ENCODE results near the gene DARS1. TPM values are rescaled to one million over a fixed set of nuclear protein-coding genes. Genes with fewer than 3 reads are reported as not detected.

Gene DARS1
- total RNA-seq, 2 experiments from 2014 or later = 147 to 151 TPM

- ChIA-PET CTCF (interaction anchor here (0.9 kb wide), 1 partner anchor 15 kb away, joined by 3 read pairs; no protein-coding TSS in a partner anchor), POLR2A (interaction anchor here (2.3 to 4.5 kb wide), 2 partner anchors 11 to 36 kb away, joined by 8 to 43 read pairs; partner anchors contain the start of gene DARS1)
- DNase-seq = no peak
- Mint-ChIP-seq H3K36me3 (ENCODE audit: low read depth) (peaks cover 23% of the 10 kb centered on the region), H3K27ac (no peak overlapping the region), H3K27me3 (no peaks in the 10 kb centered on the region), H3K9me3 (peaks cover 6% of the 10 kb centered on the region), H3K4me3 (no peak overlapping the region), H3K4me1 (peaks cover 15% of the 10 kb centered on the region)
Measured at GRCh38 chr2:135996304-135996703, 10.9 kb upstream of the DARS1 start.

GRCh38 chr2:135994281-135994680, 8.9 kb upstream of the DARS1 start:
- ChIA-PET CTCF (no interaction called here), POLR2A (interaction anchor here (1.2 kb wide), 1 partner anchor 14 kb away, joined by 4 read pairs; no protein-coding TSS in a partner anchor)
- Mint-ChIP-seq H3K27ac (no peak overlapping the region), H3K36me3 (ENCODE audit: low read depth) (peaks cover 26% of the 10 kb centered on the region), H3K27me3 (no peaks in the 10 kb centered on the region), H3K4me3 (no peak overlapping the region), H3K9me3 (peaks cover 11% of the 10 kb centered on the region), H3K4me1 (peaks cover 7% of the 10 kb centered on the region)
- DNase-seq = no peak

DNA sequence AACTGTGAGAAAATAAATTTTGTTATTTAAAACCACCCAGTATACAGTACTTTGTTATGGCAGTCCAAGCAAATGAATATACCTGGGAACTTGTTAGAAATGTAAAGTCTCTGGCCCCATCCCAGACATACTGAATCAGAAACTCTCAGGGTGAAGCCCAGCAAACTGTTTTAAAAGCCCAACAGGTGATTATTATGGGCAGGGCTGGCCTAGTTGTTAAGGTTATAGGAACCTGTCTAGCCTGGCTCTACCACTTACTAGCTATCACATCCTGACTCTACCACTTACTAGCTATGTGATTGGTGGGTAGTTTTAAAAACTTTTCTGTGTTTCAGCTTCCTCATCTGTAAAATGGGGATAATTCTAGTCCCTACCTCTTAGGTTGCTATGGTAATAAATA, 8.0 kb upstream of the DARS1 start:
- no peak overlapping the region for H3K4me3 Mint-ChIP-seq
- POLR2A ChIA-PET = interaction anchor here (1.2 kb wide), 1 partner anchor 15 kb away, joined by 4 read pairs; no protein-coding TSS in a partner anchor
- H3K9me3 Mint-ChIP-seq = peaks cover 11% of the 10 kb centered on the region
- H3K27ac Mint-ChIP-seq = no peak overlapping the region
- peaks cover 26% of the 10 kb centered on the region for H3K36me3 Mint-ChIP-seq (ENCODE audit: low read depth)
- no peaks in the 10 kb centered on the region for H3K27me3 Mint-ChIP-seq
- DNase-seq = no peak
- H3K4me1 Mint-ChIP-seq = peaks cover 5% of the 10 kb centered on the region
- CTCF ChIA-PET = no interaction called here

DNA sequence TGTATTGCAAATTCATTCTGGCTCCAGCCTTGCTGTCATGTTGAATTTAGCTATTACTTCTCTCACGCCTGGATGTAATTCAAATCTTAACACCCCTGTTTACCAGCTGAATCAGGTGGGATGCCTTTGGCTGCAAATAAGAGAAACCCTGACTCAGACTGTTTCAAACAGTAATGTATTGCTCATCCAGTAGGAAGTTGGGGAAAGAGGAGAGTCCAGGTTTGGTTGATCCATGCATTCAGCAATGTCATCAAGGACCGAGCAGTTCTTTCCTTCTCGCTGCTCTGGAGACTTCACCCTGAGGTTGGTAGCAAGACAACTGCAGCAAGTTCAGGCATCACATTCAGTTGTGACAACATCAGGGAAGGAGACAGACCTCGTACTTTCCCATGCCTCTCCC, 6.4 kb upstream of the DARS1 start:
- peaks cover 26% of the 10 kb centered on the region for H3K36me3 Mint-ChIP-seq (ENCODE audit: low read depth)
- ChIA-PET CTCF (interaction anchor here (1.4 kb wide), 1 partner anchor 9 kb away, joined by 3 read pairs; no protein-coding TSS in a partner anchor), POLR2A (no interaction called here)
- H3K4me1 Mint-ChIP-seq = peaks cover 6% of the 10 kb centered on the region
- H3K4me3 Mint-ChIP-seq = no peak overlapping the region
- H3K9me3 Mint-ChIP-seq = peaks cover 11% of the 10 kb centered on the region
- no peak overlapping the region for H3K27ac Mint-ChIP-seq
- no peak for DNase-seq
- no peaks in the 10 kb centered on the region for H3K27me3 Mint-ChIP-seq

DNA sequence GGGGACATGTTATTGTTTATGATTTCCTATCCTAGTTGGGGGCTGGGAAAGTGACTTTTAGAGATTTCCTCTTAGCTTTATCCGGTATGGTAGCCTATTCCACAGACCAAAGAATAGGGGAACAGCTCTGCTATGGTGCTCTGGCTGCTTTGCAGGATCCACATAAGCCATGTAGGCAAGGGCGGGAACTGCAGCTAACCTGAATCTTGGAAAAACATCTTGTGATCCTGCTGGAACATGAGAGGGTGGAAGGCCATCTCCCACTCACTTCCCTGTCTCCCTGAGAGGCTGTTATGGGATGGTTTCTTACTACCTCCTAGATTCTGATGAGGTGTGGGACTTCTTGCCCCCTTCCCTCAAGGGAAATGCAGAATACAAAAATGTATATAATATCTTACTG, 2.0 kb upstream of the DARS1 start:
- peaks cover 37% of the 10 kb centered on the region for H3K36me3 Mint-ChIP-seq (ENCODE audit: low read depth)
- no peak for DNase-seq
- CTCF ChIA-PET = interaction anchor here (0.7 kb wide), 1 partner anchor 63 kb away, joined by 3 read pairs; no protein-coding TSS in a partner anchor
- H3K9me3 Mint-ChIP-seq = peaks cover 7% of the 10 kb centered on the region
- H3K27ac Mint-ChIP-seq = no peak overlapping the region
- H3K4me1 Mint-ChIP-seq = peaks cover 29% of the 10 kb centered on the region
- POLR2A ChIA-PET = interaction anchor here (0.6 to 5.2 kb wide), 5 partner anchors 10 to 131 kb away, joined by 3 to 55 read pairs (median 4); partner anchors contain the start of gene CXCR4
- no peaks in the 10 kb centered on the region for H3K27me3 Mint-ChIP-seq
- no peak overlapping the region for H3K4me3 Mint-ChIP-seq

- ChIA-PET POLR2A (interaction anchor here (1.1 to 5.4 kb wide), 17 partner anchors 10 to 398 kb away, joined by 3 to 220 read pairs (median 11); partner anchors contain the start of gene CXCR4), CTCF (interaction anchor here (1.0 to 1.4 kb wide), 3 partner anchors 22 to 73 kb away, joined by 3 to 5 read pairs (median 4); no protein-coding TSS in a partner anchor)
- peaks cover 5% of the 10 kb centered on the region for H3K9me3 Mint-ChIP-seq
- peak overlapping the region; percentile 87 for H3K4me3 Mint-ChIP-seq
- H3K4me1 Mint-ChIP-seq = peaks cover 37% of the 10 kb centered on the region
- DNase-seq = no peak
- H3K27me3 Mint-ChIP-seq = no peaks in the 10 kb centered on the region
- H3K27ac Mint-ChIP-seq = peak overlapping the region; percentile 87
- H3K36me3 Mint-ChIP-seq (ENCODE audit: low read depth) = peaks cover 37% of the 10 kb centered on the region
Measured at GRCh38 chr2:135986507-135986906, 1.1 kb upstream of the DARS1 start.

GRCh38 chr2:135985826-135986393, 484 bp upstream of the DARS1 start:
- H3K9me3 Mint-ChIP-seq = peaks cover 5% of the 10 kb centered on the region
- ChIA-PET CTCF (interaction anchor here (0.8 to 1.4 kb wide), 7 partner anchors 14 to 150 kb away, joined by 3 to 6 read pairs (median 4); no protein-coding TSS in a partner anchor), POLR2A (interaction anchor here (0.6 to 5.4 kb wide), 24 partner anchors 9 to 398 kb away, joined by 3 to 220 read pairs (median 6); partner anchors contain the start of gene CXCR4)
- H3K36me3 Mint-ChIP-seq (ENCODE audit: low read depth) = peaks cover 41% of the 10 kb centered on the region
- H3K4me3 Mint-ChIP-seq = peak overlapping the region; percentile 87
- H3K27me3 Mint-ChIP-seq = no peaks in the 10 kb centered on the region
- no peak for DNase-seq
- H3K4me1 Mint-ChIP-seq = peaks cover 41% of the 10 kb centered on the region
- peak overlapping the region; percentile 87 for H3K27ac Mint-ChIP-seq

- DNase-seq = no peak
- H3K4me3 Mint-ChIP-seq = peak overlapping the region; percentile 87
- POLR2A ChIA-PET = interaction anchor here (1.0 to 5.4 kb wide), 23 partner anchors 13 to 400 kb away, joined by 3 to 220 read pairs (median 7); partner anchors contain the start of genes CXCR4 and MCM6
- CTCF ChIA-PET = interaction anchor here (0.6 to 1.8 kb wide), 9 partner anchors 8 to 400 kb away, joined by 3 to 5 read pairs (median 3); no protein-coding TSS in a partner anchor
- no peaks in the 10 kb centered on the region for H3K27me3 Mint-ChIP-seq
- no peaks in the 10 kb centered on the region for H3K9me3 Mint-ChIP-seq
- H3K36me3 Mint-ChIP-seq (ENCODE audit: low read depth) = peaks cover 49% of the 10 kb centered on the region
- peak overlapping the region; percentile 87 for H3K27ac Mint-ChIP-seq
- peaks cover 53% of the 10 kb centered on the region for H3K4me1 Mint-ChIP-seq
Measured at GRCh38 chr2:135984199-135985017, 1.0 kb downstream of the DARS1 start.

DNA sequence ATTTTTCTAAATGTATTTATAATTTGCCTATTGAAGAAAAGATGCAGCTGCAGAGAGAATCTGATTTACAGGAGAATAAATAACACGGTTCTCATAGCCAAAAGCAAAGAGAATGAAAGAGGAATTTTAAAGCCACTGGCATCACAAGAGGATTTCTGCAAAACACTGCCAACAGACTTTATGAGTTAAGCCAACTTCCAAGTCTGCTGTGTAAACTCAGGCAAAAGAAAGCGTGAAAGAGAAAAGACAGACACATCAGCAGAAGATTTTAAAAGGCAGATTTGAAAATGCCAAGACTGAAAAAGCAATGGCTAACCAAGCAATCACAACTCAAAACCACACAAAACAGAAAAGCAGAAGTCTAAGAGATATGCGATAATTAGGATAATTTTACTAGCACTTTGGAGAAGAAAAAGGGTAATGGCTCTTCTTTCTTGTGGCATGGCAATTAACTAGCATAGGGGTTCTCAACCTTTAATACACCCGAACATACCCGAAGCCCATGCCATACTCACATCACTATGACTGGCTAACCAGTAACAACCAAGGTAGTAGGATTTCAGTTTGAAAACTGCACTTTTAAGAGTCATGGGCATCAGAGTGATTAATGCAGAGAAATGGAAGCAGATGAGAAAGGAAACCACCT, 4.9 kb downstream of the DARS1 start:
- no peak for DNase-seq
- Mint-ChIP-seq H3K4me3 (no peak overlapping the region), H3K27me3 (no peaks in the 10 kb centered on the region), H3K9me3 (no peaks in the 10 kb centered on the region), H3K4me1 (peaks cover 60% of the 10 kb centered on the region), H3K36me3 (ENCODE audit: low read depth) (peaks cover 75% of the 10 kb centered on the region), H3K27ac (peak overlapping the region; percentile 58)
- ChIA-PET POLR2A (interaction anchor here (1.1 to 2.1 kb wide), 5 partner anchors 10 to 156 kb away, joined by 3 to 9 read pairs (median 6); no protein-coding TSS in a partner anchor), CTCF (no interaction called here)

DNA sequence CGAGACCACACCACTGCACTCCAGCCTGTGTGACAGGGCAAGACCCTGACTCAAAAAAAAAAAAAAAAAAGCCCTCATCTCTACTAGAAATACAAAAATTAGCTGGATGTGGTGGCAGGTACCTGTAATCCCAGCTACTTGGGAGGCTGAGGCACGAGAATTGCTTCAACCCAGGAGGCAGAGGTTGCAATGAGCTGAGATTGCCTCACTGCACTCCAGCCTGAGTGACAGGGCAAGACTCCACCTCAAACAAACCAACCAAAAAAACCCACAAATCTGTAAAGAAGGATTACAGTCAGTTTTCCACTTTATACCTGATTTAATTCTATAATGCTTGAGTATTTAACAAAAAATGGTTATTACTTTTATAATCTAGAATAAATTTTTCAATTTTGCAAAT, 9.7 kb downstream of the DARS1 start:
- peaks cover 61% of the 10 kb centered on the region for H3K4me1 Mint-ChIP-seq
- no peak overlapping the region for H3K27ac Mint-ChIP-seq
- no peaks in the 10 kb centered on the region for H3K27me3 Mint-ChIP-seq
- ChIA-PET CTCF (interaction anchor here (0.7 to 1.4 kb wide), 3 partner anchors 8 to 178 kb away, joined by 3 read pairs; no protein-coding TSS in a partner anchor), POLR2A (interaction anchor here (0.5 to 0.9 kb wide), 3 partner anchors 75 to 261 kb away, joined by 3 to 4 read pairs (median 3); no protein-coding TSS in a partner anchor)
- DNase-seq = no peak
- H3K36me3 Mint-ChIP-seq (ENCODE audit: low read depth) = peaks cover 77% of the 10 kb centered on the region
- H3K9me3 Mint-ChIP-seq = peaks cover 3% of the 10 kb centered on the region
- no peak overlapping the region for H3K4me3 Mint-ChIP-seq

GRCh38 chr2:135974036-135974435, 11.4 kb downstream of the DARS1 start:
- POLR2A ChIA-PET = no interaction called here
- no peak for DNase-seq
- Mint-ChIP-seq H3K4me3 (no peak overlapping the region), H3K27ac (no peak overlapping the region), H3K9me3 (peaks cover 3% of the 10 kb centered on the region), H3K4me1 (peaks cover 54% of the 10 kb centered on the region), H3K27me3 (no peaks in the 10 kb centered on the region), H3K36me3 (ENCODE audit: low read depth) (peaks cover 75% of the 10 kb centered on the region)
- CTCF ChIA-PET = no interaction called here

DNA sequence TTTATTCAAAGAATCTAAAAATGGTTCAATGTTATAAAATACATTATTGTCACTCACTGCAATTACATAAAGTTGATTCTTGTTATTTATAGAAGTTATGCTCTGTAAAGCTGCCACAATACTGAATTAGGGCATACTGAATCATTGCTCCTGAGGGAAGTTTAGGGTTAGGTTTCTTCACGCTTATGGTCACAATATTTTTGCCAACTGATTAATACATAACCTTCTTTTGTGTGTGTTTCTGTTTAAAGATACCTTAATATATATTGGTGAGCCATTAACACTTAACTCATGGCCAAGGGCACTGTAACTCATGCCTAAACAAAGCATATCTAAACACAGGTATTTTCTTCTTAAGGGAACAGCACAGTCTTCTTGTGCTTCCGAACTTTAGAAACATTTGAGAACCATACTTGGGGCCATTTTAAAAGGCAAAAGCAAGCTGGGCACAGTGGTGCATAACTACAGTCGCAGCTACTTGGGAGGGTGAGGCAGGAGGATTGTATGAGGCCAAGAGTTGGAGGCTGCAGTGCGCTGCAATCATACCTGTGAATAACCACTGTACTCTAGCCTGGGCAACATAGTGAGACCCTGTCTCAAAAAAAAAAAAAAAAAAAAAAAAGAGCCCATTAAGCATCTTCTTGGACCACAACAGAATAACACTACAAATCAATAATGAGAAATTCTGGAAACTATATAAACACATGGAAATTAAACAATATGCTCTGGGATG, 15.6 kb downstream of the DARS1 start:
- ChIA-PET CTCF (interaction anchor here (0.8 kb wide), 1 partner anchor 427 kb away, joined by 5 read pairs; no protein-coding TSS in a partner anchor), POLR2A (interaction anchor here (1.0 kb wide), 2 partner anchors 10 to 11 kb away, joined by 3 read pairs; no protein-coding TSS in a partner anchor)
- no peaks in the 10 kb centered on the region for H3K27me3 Mint-ChIP-seq
- no peak overlapping the region for H3K27ac Mint-ChIP-seq
- H3K4me3 Mint-ChIP-seq = no peak overlapping the region
- DNase-seq = no peak
- H3K4me1 Mint-ChIP-seq = peaks cover 48% of the 10 kb centered on the region
- peaks cover 72% of the 10 kb centered on the region for H3K36me3 Mint-ChIP-seq (ENCODE audit: low read depth)
- peaks cover 3% of the 10 kb centered on the region for H3K9me3 Mint-ChIP-seq

Data from activated CD4-positive, alpha-beta memory T cell treated with anti-CD3 and anti-CD28 coated beads, Interleukin-2, amount 10 ng/mL, durations not matched to agents 7 days and 5 days (primary cell).